Heart right ventricle (tissue), 16 donors: ENCODE results near the gene CES3. TPM values are rescaled to one million over a fixed set of nuclear protein-coding genes. Genes with fewer than 3 reads are reported as not detected.

Experiments
- ATAC-seq, 8 donors: fragments of 200-7000 bp; cut with Tn5 transposase; one replicate each; pipeline ENCODE4 v1.9.1; 2020; ENCODE audit warnings: mild to moderate bottlenecking in 8 of 8, moderate library complexity in 8 of 8, moderate number of reproducible peaks in 1 of 8
- DNase-seq, 2 donors: peaks; one replicate each; pipeline ENCODE4 v3.0.0-alpha.2; 2020
- H3K27ac ChIP-seq, 10 donors: fragments of 200-600 bp; sonication (generic) in 2 of 10; one replicate each; pipeline versions ENCODE4 v1.5.0 to v1.8.0; 2020 to 2022; ENCODE audit warnings: mild to moderate bottlenecking in 3 of 10
- H3K27me3 ChIP-seq, 7 donors: fragments of 200-600 bp; one replicate each; pipeline ENCODE4 v1.8.0; 2021 to 2022; ENCODE audit warnings: mild to moderate bottlenecking in 2 of 7
- H3K36me3 ChIP-seq, 9 donors: fragments of 200-600 bp; sonication (generic) in 1 of 9; one replicate each; pipeline versions ENCODE4 v1.5.0 to v1.8.0; 2020 to 2022; ENCODE audit warnings: mild to moderate bottlenecking in 2 of 9
- H3K4me1 ChIP-seq, 9 donors: fragments of 200-600 bp; sonication (generic) in 1 of 9; one replicate each; pipeline versions ENCODE4 v1.5.0 to v1.8.0; 2020 to 2022; ENCODE audit warnings: mild to moderate bottlenecking in 4 of 9
- H3K4me3 ChIP-seq, 10 donors: fragments of 200-600 bp; sonication (generic) in 2 of 10; one replicate each; pipeline versions ENCODE4 v1.5.0 to v1.8.0; 2020 to 2022; ENCODE audit warnings: mild to moderate bottlenecking in 7 of 10, moderate library complexity in 2 of 10
- H3K9me3 ChIP-seq, 11 donors: fragments of 200-600 bp in 10 of 11; sonication (generic) in 2 of 11; one replicate each; pipeline versions ENCODE4 v1.5.0 to v1.8.0; 2013 to 2022; ENCODE audit warnings: mild to moderate bottlenecking in 2 of 11, control low read depth in 1 of 11, moderate library complexity in 1 of 11
- WGBS, 2 donors: extraction: QIAGEN DNeasy Blood & Tissue Kit; methylation state at CpG; one replicate each; pipeline ENCODE4 v1.1.7; 2013; ENCODE audit warnings: inconsistent platforms in 1 of 2; 5-methylcytosine and 5-hydroxymethylcytosine counted together
- intact Hi-C, 10 donors: fragments of 100-400 bp; cut with DNase I; formaldehyde crosslinking; loops; one replicate each; pipeline versions ENCODE4 v1.11.1 to v1.14.2; 2022
- polyA plus RNA-seq, 2 donors: library from polyadenylated mRNA; stranded (reverse); fragments of 200-250 nt; gene quantifications; one replicate each; pipeline ENCODE4 v1.2.3, GENCODE V29; 2013
- total RNA-seq, 10 donors: library from RNA; stranded (reverse); fragmentation: NEBNext Ultra II Directional in 3 of 10; extraction: Animal tissue kit (Norgen Biotek cat#: 25700) in 3 of 10; gene quantifications; one replicate each; pipeline versions ENCODE4 v1.2.1 to v1.2.4, GENCODE V29; 2021 to 2023
- TF ChIP-seq, protein P1 (sequence below), 9 donors: fragments of 200-600 bp; sonication (generic) in 2 of 9; IDR thresholded peaks; one replicate each; pipeline versions ENCODE4 v1.5.0 to v1.8.0; 2021 to 2022; ENCODE audit warnings: antibody characterized with exemption in 9 of 9, mild to moderate bottlenecking in 5 of 9, moderate library complexity in 1 of 9
- donor health status: Arrhythmogenic right ventricular cardiomyopathy.
- donor health status: ischemic (EF 13 %, LVEDD 7.1; RV severe dilation, severe dysfunction).
- donor health status: healthy with polysubstance abuse.
- donor health status: DM: no; HTN: yes; CAD: no.
- donor health status: DM: no; HTN: no; CAD: no.
- donor health status: ischemic (EF 25% LVEDD 6.9; RV normal size, moderate dysfunction).
- donor health status: ischemic (EF 25% LVEDD 5.7; RV mildly dilated, moderate dysfunction).
- donor health status: healthy.
- donor health status: DM: yes; HTN: yes; CAD: no.
- donor health status: Ischemic cardiomyopathy.
- donor health status: ischemic (EF 35%, LVEDD 5.7; RV mildly dilated, moderate dysfunction).
- donor health status: nonischemic (EF 11% LVEDD 7.7; RV severe dilation, severe dysfunction).
- donor health status: DM: yes; HTN: yes; CAD: no.
- donor health status: PGD.
- donor health status: ischemic (EF 29% LVEDD 5.4; RV normal size, mild dysfunction).
- donor health status: nonischemic (EF 23%, LVEDD 6.1; RV moderate dilation, normal function).

The CES3 gene
- total and polyA plus RNA-seq, 12 donors = 0.07 to 2.8 (median 1.1) TPM

DNA sequence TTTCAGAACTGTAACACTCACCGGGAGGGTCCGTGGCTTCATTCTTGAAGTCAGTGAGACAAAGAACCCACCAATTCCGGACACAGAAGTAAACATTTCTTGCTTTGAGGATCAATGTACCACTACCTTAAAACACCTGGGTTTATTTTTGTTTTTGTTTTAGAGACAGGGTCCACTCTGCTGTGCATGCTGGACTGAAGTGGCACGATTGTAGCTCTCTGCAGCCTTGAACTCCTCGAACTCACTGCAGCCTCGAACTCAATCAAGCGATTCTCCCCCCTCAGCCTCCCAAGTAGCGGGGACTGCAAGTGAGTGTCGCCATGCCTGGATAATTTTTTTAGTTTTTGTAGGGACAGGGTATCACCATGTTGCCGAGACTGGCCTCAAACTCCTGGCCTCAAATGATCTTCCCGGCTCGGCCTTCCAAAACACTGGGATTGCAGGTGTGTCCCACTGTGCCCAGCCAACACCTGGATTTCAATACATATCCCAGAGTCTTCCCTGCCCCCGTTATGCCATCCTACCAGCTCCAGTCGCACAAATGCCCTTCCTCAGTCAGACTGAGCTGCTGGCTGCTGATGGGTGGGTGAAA lies 14.3 kb downstream of the CES3 start:
- DNase-seq (no peak), ATAC-seq (no peak)
- 85 to 92% methylated on average over 14 of the region's 14 CpGs for WGBS, 2 donors
- peaks cover 0 to 7% (median 0%) of the 10 kb centered on the region in 9 donors for H3K4me1 ChIP-seq
- H3K4me3 ChIP-seq = no peak overlapping the region
- H3K27ac ChIP-seq = no peak overlapping the region
- intact Hi-C loops = loop anchor here in 7 of 10 donors (5.0 to 10.0 kb wide), 4 partner anchors 132 to 209 kb away; partner anchors contain the start of genes MATCAP1 (in 5 of the 7), FBXL8 (in 2 of the 7), TRADD (in 2 of the 7) and B3GNT9 (in 1 of the 7)
- H3K36me3 ChIP-seq = no peaks in the 10 kb centered on the region
- TF ChIP-seq, protein P1, sequence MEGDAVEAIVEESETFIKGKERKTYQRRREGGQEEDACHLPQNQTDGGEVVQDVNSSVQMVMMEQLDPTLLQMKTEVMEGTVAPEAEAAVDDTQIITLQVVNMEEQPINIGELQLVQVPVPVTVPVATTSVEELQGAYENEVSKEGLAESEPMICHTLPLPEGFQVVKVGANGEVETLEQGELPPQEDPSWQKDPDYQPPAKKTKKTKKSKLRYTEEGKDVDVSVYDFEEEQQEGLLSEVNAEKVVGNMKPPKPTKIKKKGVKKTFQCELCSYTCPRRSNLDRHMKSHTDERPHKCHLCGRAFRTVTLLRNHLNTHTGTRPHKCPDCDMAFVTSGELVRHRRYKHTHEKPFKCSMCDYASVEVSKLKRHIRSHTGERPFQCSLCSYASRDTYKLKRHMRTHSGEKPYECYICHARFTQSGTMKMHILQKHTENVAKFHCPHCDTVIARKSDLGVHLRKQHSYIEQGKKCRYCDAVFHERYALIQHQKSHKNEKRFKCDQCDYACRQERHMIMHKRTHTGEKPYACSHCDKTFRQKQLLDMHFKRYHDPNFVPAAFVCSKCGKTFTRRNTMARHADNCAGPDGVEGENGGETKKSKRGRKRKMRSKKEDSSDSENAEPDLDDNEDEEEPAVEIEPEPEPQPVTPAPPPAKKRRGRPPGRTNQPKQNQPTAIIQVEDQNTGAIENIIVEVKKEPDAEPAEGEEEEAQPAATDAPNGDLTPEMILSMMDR (IDR thresholded peaks at IDR 0.05) = no peak
- no peaks in the 10 kb centered on the region for H3K27me3 ChIP-seq
- H3K9me3 ChIP-seq = no peaks in the 10 kb centered on the region

DNA sequence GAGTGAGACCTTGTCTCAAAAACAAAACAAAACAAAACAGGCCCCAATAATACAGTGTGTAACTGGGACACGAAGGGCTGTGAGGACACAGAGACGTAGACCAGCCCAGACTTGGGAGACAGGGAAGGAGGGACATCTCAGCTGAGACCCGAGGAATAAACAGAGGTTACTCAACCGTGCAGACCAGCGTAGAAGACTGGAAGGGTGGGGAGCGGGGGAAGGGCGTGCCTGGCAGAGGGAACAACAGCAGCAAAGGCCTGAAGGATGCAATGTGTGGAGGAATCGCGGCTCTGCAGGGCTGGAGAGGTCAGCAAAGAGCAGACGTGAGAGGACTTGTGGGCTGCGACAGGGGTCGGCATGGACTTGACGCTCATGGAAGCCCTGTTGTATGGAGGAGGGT lies 15.7 kb downstream of the CES3 start:
- 57 to 62% methylated on average over 13 of the region's 13 CpGs for WGBS, 2 donors
- DNase-seq (no peak), ATAC-seq (no peak)
- TF ChIP-seq, protein P1 (IDR thresholded peaks at IDR 0.05) = no peak
- Histone ChIP-seq H3K36me3 (no peaks in the 10 kb centered on the region), H3K4me3 (no peak overlapping the region), H3K27me3 (no peaks in the 10 kb centered on the region), H3K9me3 (no peaks in the 10 kb centered on the region), H3K27ac (no peak overlapping the region), H3K4me1 (peaks cover 0 to 7% (median 0%) of the 10 kb centered on the region in 9 donors)
- intact Hi-C loops = loop anchor here (1.0 to 10.0 kb wide), 8 partner anchors 131 to 209 kb away; partner anchors contain the start of genes MATCAP1 (in 5 of the 10), FBXL8 (in 2 of the 10), TRADD (in 2 of the 10) and B3GNT9 (in 1 of the 10)

DNA sequence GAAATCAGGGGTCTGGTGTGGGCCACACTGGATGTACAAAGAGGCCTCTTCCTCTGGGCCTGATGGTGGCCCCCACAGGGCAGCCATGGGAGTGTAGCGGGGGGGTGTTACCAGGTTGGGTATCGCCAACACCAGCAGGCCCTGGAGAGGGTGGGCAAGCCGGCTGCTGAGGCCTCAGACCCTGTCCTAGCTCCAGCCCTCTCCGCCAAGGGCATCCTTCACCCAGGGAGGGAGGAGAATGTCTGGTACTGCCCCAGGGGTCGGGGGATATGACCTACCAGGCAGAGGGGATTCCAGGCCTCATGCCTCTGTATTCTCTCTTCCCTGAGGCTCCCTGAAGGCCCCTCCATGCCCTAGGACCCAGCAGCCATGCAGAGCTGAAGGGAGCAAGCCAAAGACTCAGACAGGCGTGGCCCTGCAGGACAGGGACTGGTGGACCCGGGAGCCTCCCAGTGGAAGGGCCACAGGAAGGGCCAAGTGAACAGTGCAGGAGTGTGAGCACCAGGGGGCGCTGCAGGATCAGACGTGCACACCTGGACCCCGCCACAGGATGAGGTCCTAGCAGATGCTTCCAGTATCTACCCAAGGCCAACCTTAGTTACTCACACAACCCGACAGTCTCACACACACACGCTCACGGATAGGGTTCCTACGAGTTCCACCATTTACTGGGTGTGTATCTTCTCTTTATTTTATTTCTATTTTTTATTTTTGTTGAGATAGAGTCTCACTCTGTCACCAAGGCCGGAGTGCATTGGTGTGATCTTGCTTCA lies 16.5 kb downstream of the CES3 start:
- H3K9me3 ChIP-seq = no peaks in the 10 kb centered on the region
- H3K4me1 ChIP-seq = peaks cover 0 to 7% (median 0%) of the 10 kb centered on the region in 9 donors
- H3K4me3 ChIP-seq = no peak overlapping the region
- DNase-seq (peak; percentile 88 to 91), ATAC-seq (peak; percentile 94 to 97 (median 96))
- intact Hi-C loops = loop anchor here (1.0 to 10.0 kb wide), 8 partner anchors 130 to 208 kb away; partner anchors contain the start of genes MATCAP1 (in 5 of the 10), FBXL8 (in 2 of the 10), TRADD (in 2 of the 10) and B3GNT9 (in 1 of the 10)
- H3K27me3 ChIP-seq = no peaks in the 10 kb centered on the region
- TF ChIP-seq, protein P1 (IDR thresholded peaks at IDR 0.05) = peak; percentile 90 to 98 (median 96)
- H3K36me3 ChIP-seq = no peaks in the 10 kb centered on the region
- H3K27ac ChIP-seq = no peak overlapping the region
- WGBS, 2 donors = 26 to 32% methylated on average over 15 of the region's 15 CpGs

DNA sequence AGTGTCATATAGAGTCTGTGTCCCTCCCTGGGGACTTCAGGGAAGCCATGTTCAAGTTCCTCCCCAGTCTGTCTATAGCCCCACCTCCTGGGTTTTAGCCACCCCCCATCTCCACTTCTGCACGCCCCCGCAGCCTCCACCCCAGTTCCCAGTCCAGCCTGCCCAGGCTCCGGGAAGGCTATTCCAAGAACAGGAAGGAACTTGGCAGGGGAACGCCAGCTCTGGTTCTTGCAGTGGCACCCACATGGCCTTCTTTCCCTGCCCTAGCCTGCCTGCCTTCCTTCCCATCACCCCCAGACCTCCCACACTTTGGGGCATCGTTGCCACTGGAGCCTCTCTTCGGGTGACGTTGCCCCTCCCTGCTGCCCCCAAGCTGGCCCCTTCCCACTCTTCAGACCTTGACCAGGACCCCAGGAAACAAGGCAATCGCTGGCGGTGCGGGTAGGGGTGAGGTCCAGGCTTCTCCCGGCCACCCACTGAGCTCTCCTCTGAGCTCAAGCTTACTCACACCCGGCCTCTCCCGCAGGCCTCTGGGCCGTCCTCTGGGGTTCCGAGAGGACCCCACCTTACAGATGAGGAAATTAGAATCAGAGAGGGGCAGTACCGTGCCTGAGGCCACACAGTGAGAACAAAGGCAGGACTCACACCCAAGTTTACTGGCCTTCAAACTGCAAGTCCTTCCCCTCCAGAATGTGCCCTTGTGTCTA lies 18.1 kb downstream of the CES3 start:
- peaks cover 0 to 7% (median 0%) of the 10 kb centered on the region in 9 donors for H3K4me1 ChIP-seq
- TF ChIP-seq, protein P1 (IDR thresholded peaks at IDR 0.05) = no peak
- peak in 1 of 2 donors; percentile 40 for DNase-seq
- H3K27ac ChIP-seq = no peak overlapping the region
- no peaks in the 10 kb centered on the region for H3K27me3 ChIP-seq
- no peak overlapping the region for H3K4me3 ChIP-seq
- no peaks in the 10 kb centered on the region for H3K9me3 ChIP-seq
- intact Hi-C loops = loop anchor here in 7 of 10 donors (2.0 to 10.0 kb wide), 5 partner anchors 128 to 206 kb away; partner anchors contain the start of genes MATCAP1 (in 5 of the 7), FBXL8 (in 2 of the 7), TRADD (in 2 of the 7) and B3GNT9 (in 1 of the 7)
- H3K36me3 ChIP-seq = no peaks in the 10 kb centered on the region
- WGBS, 2 donors = 59 to 63% methylated on average over 16 of the region's 16 CpGs
- ATAC-seq = peak; percentile 21 to 69 (median 58)
